ENCODE data around the gene INMT.

The INMT gene

GRCh38 chr7:30707391-30708357, 44.3 kb upstream of the INMT start:
- no peak overlapping the region for H3K4me3 ChIP-seq (replicated peaks; ENCODE audit: low read depth, low read length)
- no peak for DNase-seq (ENCODE audit: extremely low read depth, low read depth)
- no peak for TF ChIP-seq CTCF (IDR thresholded peaks at IDR 0.05; ENCODE audit: low read depth, low read length, missing control alignments)

- DNase-seq (ENCODE audit: extremely low read depth, low read depth), result no peak
- no peak for TF ChIP-seq CTCF (IDR thresholded peaks at IDR 0.05; ENCODE audit: low read depth, low read length, missing control alignments)
- no peak overlapping the region for H3K4me3 ChIP-seq (replicated peaks; ENCODE audit: low read depth, low read length)
Observed at GRCh38 chr7:30708412-30708811, 43.5 kb upstream of the INMT start.

DNA sequence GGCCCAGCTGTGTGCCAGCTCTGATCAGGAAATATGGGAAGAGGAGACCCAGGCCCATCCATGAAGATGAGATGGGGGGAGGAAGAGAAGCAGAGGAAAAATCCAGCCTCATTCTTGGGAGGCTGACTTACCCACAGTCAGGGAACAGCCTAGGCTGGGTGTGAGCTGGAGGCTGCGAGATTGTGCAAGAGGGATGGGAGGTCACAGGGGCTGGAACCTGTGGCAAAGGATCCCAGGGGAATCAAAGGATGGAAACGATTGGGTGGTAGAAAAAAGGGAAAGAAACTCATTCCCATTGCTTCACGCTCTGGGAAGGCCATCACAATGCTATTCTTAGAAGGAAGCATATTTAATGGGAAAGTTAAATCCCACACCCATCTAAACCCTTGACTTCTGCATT, 43.0 kb upstream of the INMT start:
- TF ChIP-seq CTCF (IDR thresholded peaks at IDR 0.05; ENCODE audit: low read depth, low read length, missing control alignments), result no peak
- no peak for DNase-seq (ENCODE audit: extremely low read depth, low read depth)
- no peak overlapping the region for H3K4me3 ChIP-seq (replicated peaks; ENCODE audit: low read depth, low read length)

- no peak for DNase-seq (ENCODE audit: extremely low read depth, low read depth)
- H3K4me3 ChIP-seq (replicated peaks; ENCODE audit: low read depth, low read length), result no peak overlapping the region
- no peak for TF ChIP-seq CTCF (IDR thresholded peaks at IDR 0.05; ENCODE audit: low read depth, low read length, missing control alignments)
Observed at GRCh38 chr7:30709549-30709948, 42.4 kb upstream of the INMT start.

GRCh38 chr7:30710669-30711068, 41.3 kb upstream of the INMT start:
- TF ChIP-seq CTCF (IDR thresholded peaks at IDR 0.05; ENCODE audit: low read depth, low read length, missing control alignments), result no peak
- no peak for DNase-seq (ENCODE audit: extremely low read depth, low read depth)

GRCh38 chr7:30713392-30713791, 38.5 kb upstream of the INMT start:
- no peak for DNase-seq (ENCODE audit: extremely low read depth, low read depth)
- TF ChIP-seq CTCF (IDR thresholded peaks at IDR 0.05; ENCODE audit: low read depth, low read length, missing control alignments), result no peak
- H3K4me3 ChIP-seq (replicated peaks; ENCODE audit: low read depth, low read length), result no peak overlapping the region

More at GRCh38 chr7:30710669-30711068, 41.3 kb upstream of the INMT start:
- H3K4me3 ChIP-seq (replicated peaks; ENCODE audit: low read depth, low read length), result no peak overlapping the region
